ENCODE measurements around the gene C12orf57. TPM values are rescaled to one million over a fixed set of nuclear protein-coding genes. Genes with fewer than 3 reads are reported as not detected.
A peak's percentile ranks its signal among the peaks of the same experiment; 100 is the strongest.

C12orf57 gene
- total and polyA plus RNA-seq, 9 of the 15 experiments (the other 6 are each of a cell fraction or from before 2014, with no cell fraction given) = 26.7 to 191 (median 107) TPM

DNA sequence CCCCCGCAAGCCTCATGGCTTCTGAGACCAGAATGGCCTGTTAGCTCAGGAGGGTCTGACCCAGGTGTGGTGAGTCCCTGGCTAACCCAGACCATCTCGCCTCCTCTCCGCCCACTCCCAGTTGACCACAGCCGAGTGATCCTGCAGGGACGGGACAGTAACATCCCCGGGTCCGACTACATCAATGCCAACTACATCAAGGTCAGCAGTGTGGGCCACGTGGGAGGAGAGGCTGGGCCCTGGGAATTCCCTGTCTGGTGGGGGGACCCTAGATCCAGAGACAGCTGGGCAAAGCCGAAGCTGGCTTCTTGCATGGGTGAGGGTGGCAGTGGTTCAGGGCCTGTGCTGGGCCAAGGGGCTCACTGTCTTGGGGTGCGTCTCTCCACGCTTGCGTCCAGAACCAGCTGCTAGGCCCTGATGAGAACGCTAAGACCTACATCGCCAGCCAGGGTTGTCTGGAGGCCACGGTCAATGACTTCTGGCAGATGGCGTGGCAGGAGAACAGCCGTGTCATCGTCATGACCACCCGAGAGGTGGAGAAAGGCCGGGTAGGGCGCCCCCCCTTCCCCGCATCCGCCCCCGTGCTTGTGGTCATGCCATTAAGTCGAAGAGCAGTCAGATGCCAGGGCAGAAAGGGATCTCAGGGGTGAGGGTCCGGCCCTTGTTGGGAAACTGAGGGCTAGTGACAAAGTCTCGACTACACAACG lies 12.4 kb downstream of the C12orf57 start:
- no peak for DNase-seq (ENCODE audit: extremely low read depth in 1 of 4, low spot score in 3 of 4)
- peaks cover 5% of the 10 kb centered on the region; the same call in 2 of the 3 replicates for H3K79me2 ChIP-seq (ENCODE audit: control insufficient read depth, insufficient read depth, low read length)

More for the DNA sequence above, 12.4 kb downstream of the C12orf57 start:
- intact Hi-C loops (cut with micrococcal nuclease) (no loop called here), in situ Hi-C loops (cut with MboI) (no loop called here)
- Histone ChIP-seq H3K9ac (ENCODE audit: insufficient read depth in 1 of 2, low read depth in 2 of 2, low read length in 2 of 2) (peak overlapping the region in 1 of 2 experiments; percentile 17; a peak in 2 of 4 replicates), H3K36me3 (ENCODE audit: control insufficient read depth, insufficient read depth, low read length) (no peaks in the 10 kb centered on the region), H3K27me3 (ENCODE audit: control insufficient read depth in 2 of 2, insufficient read depth in 2 of 2, low read length in 2 of 2) (no peaks in the 10 kb centered on the region), H2AFZ (ENCODE audit: low read depth, low read length) (no peak overlapping the region), H4K20me1 (replicated peaks; ENCODE audit: control insufficient read depth, insufficient read depth, low read length) (no peaks in the 10 kb centered on the region), H3K9me3 (replicated peaks; ENCODE audit: control insufficient read depth, insufficient read depth, low read depth, low read length) (no peaks in the 10 kb centered on the region), H3K27ac (ENCODE audit: extremely low read depth, low read depth, low read length) (no peak overlapping the region), H3K4me3 (no peak overlapping the region), H3K4me2 (ENCODE audit: insufficient read depth, low read length) (no peak overlapping the region), H3K9me1 (ENCODE audit: control insufficient read depth, insufficient read depth, low read length) (no peaks in the 10 kb centered on the region), H3K4me1 (replicated peaks in 1 of 2; ENCODE audit: control insufficient read depth in 2 of 2, insufficient read depth in 2 of 2, low read length in 2 of 2) (peaks cover 16 to 67% of the 10 kb centered on the region in 2 experiments)
- FAIRE-seq (no peak), ATAC-seq (no peak)
- no TSS peak for BruUV-seq (replicated peaks)
- TF ChIP-seq PTRF (tag; IDR thresholded peaks at IDR 0.05) (no peak), KAT8 (IDR thresholded peaks at IDR 0.05; ENCODE audit: low read depth) (no peak), MECOM (CRISPR knock-in tag; IDR thresholded peaks at IDR 0.05) (no peak), ZNF384 (IDR thresholded peaks at IDR 0.05; ENCODE audit: low read depth, low read length) (no peak), TSC22D4 (tag; IDR thresholded peaks at IDR 0.05) (no peak)
- TF ChIP-seq, protein P1, sequence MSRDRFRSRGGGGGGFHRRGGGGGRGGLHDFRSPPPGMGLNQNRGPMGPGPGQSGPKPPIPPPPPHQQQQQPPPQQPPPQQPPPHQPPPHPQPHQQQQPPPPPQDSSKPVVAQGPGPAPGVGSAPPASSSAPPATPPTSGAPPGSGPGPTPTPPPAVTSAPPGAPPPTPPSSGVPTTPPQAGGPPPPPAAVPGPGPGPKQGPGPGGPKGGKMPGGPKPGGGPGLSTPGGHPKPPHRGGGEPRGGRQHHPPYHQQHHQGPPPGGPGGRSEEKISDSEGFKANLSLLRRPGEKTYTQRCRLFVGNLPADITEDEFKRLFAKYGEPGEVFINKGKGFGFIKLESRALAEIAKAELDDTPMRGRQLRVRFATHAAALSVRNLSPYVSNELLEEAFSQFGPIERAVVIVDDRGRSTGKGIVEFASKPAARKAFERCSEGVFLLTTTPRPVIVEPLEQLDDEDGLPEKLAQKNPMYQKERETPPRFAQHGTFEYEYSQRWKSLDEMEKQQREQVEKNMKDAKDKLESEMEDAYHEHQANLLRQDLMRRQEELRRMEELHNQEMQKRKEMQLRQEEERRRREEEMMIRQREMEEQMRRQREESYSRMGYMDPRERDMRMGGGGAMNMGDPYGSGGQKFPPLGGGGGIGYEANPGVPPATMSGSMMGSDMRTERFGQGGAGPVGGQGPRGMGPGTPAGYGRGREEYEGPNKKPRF (IDR thresholded peaks at IDR 0.05; ENCODE audit: low read depth, low read length) = no peak
- CTCF ChIA-PET (ENCODE audit: low intra/inter-chr PET ratio) = interaction anchor here (0.5 kb wide), 1 partner anchor 71 kb away, joined by 7 read pairs; no protein-coding TSS in a partner anchor
- 73% methylated on average over 15 of the region's 28 CpGs for WGBS (ENCODE audit: insufficient coverage, low coverage, missing lambda C conversion rate)
- POLR2A ChIA-PET = interaction anchor here (0.9 to 8.0 kb wide), 2 partner anchors 9 to 11 kb away, joined by 3 to 98 read pairs; partner anchors contain the start of genes C12orf57 and RNU7-1
